Measurements from ENCODE around the gene ZBTB18. TPM values are rescaled to one million over a fixed set of nuclear protein-coding genes. Genes with fewer than 3 reads are reported as not detected.

The ZBTB18 gene
- total and polyA plus RNA-seq, 2 donors (not counting 1 experiment from before 2014, with no cell fraction given), result 10.3 to 12.6 TPM

DNA sequence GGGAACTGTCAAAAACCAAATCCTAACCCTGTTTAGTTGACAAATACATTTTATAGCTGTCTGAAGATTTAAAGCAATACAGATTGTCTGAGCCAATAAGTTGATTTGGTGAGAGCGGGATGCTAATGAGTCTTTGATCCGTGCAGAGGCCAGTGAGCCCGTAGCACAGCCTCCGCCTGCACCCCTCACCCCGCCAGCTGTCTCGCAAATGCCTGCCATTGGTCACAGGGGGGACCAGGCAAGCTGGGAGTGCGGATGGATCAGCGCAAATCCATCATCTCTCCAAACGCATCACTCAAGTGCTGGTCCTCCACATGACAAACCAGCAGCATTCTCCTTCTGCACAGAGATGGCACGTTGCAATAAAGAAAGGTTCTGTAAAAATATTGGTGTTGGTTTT lies 51.0 kb downstream of the ZBTB18 start:
- no peak for DNase-seq (ENCODE audit: low read depth in 2 of 2)
- no peaks in the 10 kb centered on the region for H3K36me3 ChIP-seq (ENCODE audit: control insufficient read depth, insufficient read depth, low read length)
- no peaks in the 10 kb centered on the region for H4K20me1 ChIP-seq (ENCODE audit: control insufficient read depth, extremely low read depth, insufficient read depth, low read length)
- no peak overlapping the region for H3K4me3 ChIP-seq (replicated peaks in 1 of 4; ENCODE audit: control extremely low read depth in 1 of 4, insufficient read depth in 1 of 4, low read depth in 3 of 4, low read length in 4 of 4)
- H3K9me3 ChIP-seq (ENCODE audit: control insufficient read depth, insufficient read depth, low read depth, low read length), result no peaks in the 10 kb centered on the region
- H2AFZ ChIP-seq (ENCODE audit: low read length), result no peak overlapping the region
- H3K27ac ChIP-seq (ENCODE audit: insufficient read depth, low read length), result no peak overlapping the region
- H3K4me1 ChIP-seq (ENCODE audit: control insufficient read depth, extremely low read depth, insufficient read depth, low read length), result peaks cover 5% of the 10 kb centered on the region
- H3K4me2 ChIP-seq (ENCODE audit: extremely low read depth, insufficient read depth, low read length), result no peak overlapping the region
- H3K9ac ChIP-seq (ENCODE audit: insufficient read depth, low read length), result no peak overlapping the region
- no peaks in the 10 kb centered on the region for H3K79me2 ChIP-seq (ENCODE audit: control insufficient read depth, insufficient read depth, low read length)
- no peak for TF ChIP-seq CTCF (conservative IDR thresholded peaks at IDR 0.05 in 1 of 2, IDR thresholded peaks at IDR 0.05 in 1 of 2; ENCODE audit: low read depth in 1 of 2, low read length in 2 of 2)
- H3K27me3 ChIP-seq (ENCODE audit: control insufficient read depth, insufficient read depth, low read length), result peaks cover 10% of the 10 kb centered on the region

GRCh38 chr1:244102468-244102867 lies 51.4 kb downstream of the ZBTB18 start:
- H3K9ac ChIP-seq (ENCODE audit: insufficient read depth, low read length), result no peak overlapping the region
- H2AFZ ChIP-seq (ENCODE audit: low read length), result no peak overlapping the region
- no peaks in the 10 kb centered on the region for H3K79me2 ChIP-seq (ENCODE audit: control insufficient read depth, insufficient read depth, low read length)
- TF ChIP-seq EZH2 (IDR thresholded peaks at IDR 0.05; ENCODE audit: low read length, missing control alignments), result no peak
- no peak for TF ChIP-seq CTCF (conservative IDR thresholded peaks at IDR 0.05 in 1 of 2, IDR thresholded peaks at IDR 0.05 in 1 of 2; ENCODE audit: low read depth in 1 of 2, low read length in 2 of 2)
- no peaks in the 10 kb centered on the region for H3K36me3 ChIP-seq (ENCODE audit: control insufficient read depth, insufficient read depth, low read length)
- no peaks in the 10 kb centered on the region for H4K20me1 ChIP-seq (ENCODE audit: control insufficient read depth, extremely low read depth, insufficient read depth, low read length)
- H3K4me3 ChIP-seq (replicated peaks in 1 of 4; ENCODE audit: control extremely low read depth in 1 of 4, insufficient read depth in 1 of 4, low read depth in 3 of 4, low read length in 4 of 4), result no peak overlapping the region
- H3K27me3 ChIP-seq (ENCODE audit: control insufficient read depth, insufficient read depth, low read length), result peaks cover 10% of the 10 kb centered on the region
- peaks cover 5% of the 10 kb centered on the region for H3K4me1 ChIP-seq (ENCODE audit: control insufficient read depth, extremely low read depth, insufficient read depth, low read length)
- H3K27ac ChIP-seq (ENCODE audit: insufficient read depth, low read length), result no peak overlapping the region
- no peaks in the 10 kb centered on the region for H3K9me3 ChIP-seq (ENCODE audit: control insufficient read depth, insufficient read depth, low read depth, low read length)
- no peak for DNase-seq (ENCODE audit: low read depth in 2 of 2)
- H3K4me2 ChIP-seq (ENCODE audit: extremely low read depth, insufficient read depth, low read length), result no peak overlapping the region

GRCh38 chr1:244104309-244105060 lies 53.4 kb downstream of the ZBTB18 start:
- no peak for TF ChIP-seq CTCF (conservative IDR thresholded peaks at IDR 0.05 in 1 of 2, IDR thresholded peaks at IDR 0.05 in 1 of 2; ENCODE audit: low read depth in 1 of 2, low read length in 2 of 2)
- no peak for TF ChIP-seq EZH2 (IDR thresholded peaks at IDR 0.05; ENCODE audit: low read length, missing control alignments)
- no peak overlapping the region for H3K27ac ChIP-seq (ENCODE audit: insufficient read depth, low read length)
- no peaks in the 10 kb centered on the region for H3K36me3 ChIP-seq (ENCODE audit: control insufficient read depth, insufficient read depth, low read length)
- no peaks in the 10 kb centered on the region for H3K79me2 ChIP-seq (ENCODE audit: control insufficient read depth, insufficient read depth, low read length)
- H3K9me3 ChIP-seq (ENCODE audit: control insufficient read depth, insufficient read depth, low read depth, low read length), result no peaks in the 10 kb centered on the region
- peak; percentile 72 to 96 for DNase-seq (ENCODE audit: low read depth in 2 of 2)
- no peak overlapping the region for H3K9ac ChIP-seq (ENCODE audit: insufficient read depth, low read length)
- H3K4me2 ChIP-seq (ENCODE audit: extremely low read depth, insufficient read depth, low read length), result peak overlapping the region; percentile 1
- no peaks in the 10 kb centered on the region for H4K20me1 ChIP-seq (ENCODE audit: control insufficient read depth, extremely low read depth, insufficient read depth, low read length)
- peaks cover 5% of the 10 kb centered on the region for H3K4me1 ChIP-seq (ENCODE audit: control insufficient read depth, extremely low read depth, insufficient read depth, low read length)
- no peak overlapping the region for H2AFZ ChIP-seq (ENCODE audit: low read length)
- no peak overlapping the region for H3K4me3 ChIP-seq (replicated peaks in 1 of 4; ENCODE audit: control extremely low read depth in 1 of 4, insufficient read depth in 1 of 4, low read depth in 3 of 4, low read length in 4 of 4)
- H3K27me3 ChIP-seq (ENCODE audit: control insufficient read depth, insufficient read depth, low read length), result peaks cover 4% of the 10 kb centered on the region
